Right lobe of liver (tissue), 4 donors: ENCODE data around the gene CARD8.

Experiments
- CTCF ChIP-seq, 4 donors: fragments of 200-600 bp in 3 of 4; fragments of 450-650 bp in 1 of 4; IDR thresholded peaks; one replicate each; pipeline versions ENCODE4 v1.5.1 to v1.8.0; 2016 to 2022; ENCODE audit warnings: antibody characterized with exemption in 4 of 4, mild to moderate bottlenecking in 2 of 4
- POLR2A ChIP-seq: fragments of 450-650 bp; IDR thresholded peaks from one replicate; pipeline ENCODE4 v1.6.1; 2017; ENCODE audit warnings: antibody characterized with exemption, mild to moderate bottlenecking
- donor health status: DM: no; HTN: no; CAD: no.
- donor health status: DM: no; HTN: no; CAD: no.
- donor health status: DM: no; HTN: yes; CAD: no.

- TF ChIP-seq CTCF (IDR thresholded peaks at IDR 0.05) = no peak
- TF ChIP-seq POLR2A = no peak
Measured at GRCh38 chr19:48301886-48302599, 46.3 kb upstream of the CARD8 start.
